Thyroid gland (tissue), 4 donors: ENCODE measurements around the gene KCP. TPM values are rescaled to one million over a fixed set of nuclear protein-coding genes. Genes with fewer than 3 reads are reported as not detected.

Source experiments
- DNase-seq, 2 donors: peaks; one replicate each; pipeline ENCODE4 v3.0.0-alpha.2; 2019
- H3K27ac ChIP-seq, 3 donors: fragments of 200-600 bp; sonication (generic); 1 replicate in 2 of 3; 2 replicates in 1 of 3; pipeline ENCODE4 v1.5.1; 2016 to 2019; ENCODE audit warnings: mild to moderate bottlenecking in 1 of 3, moderate library complexity in 1 of 3
- H3K27me3 ChIP-seq: fragments of 200-600 bp; sonication (generic); one replicate; pipeline ENCODE4 v1.5.1; 2019
- H3K36me3 ChIP-seq, 2 donors: fragments of 200-600 bp; sonication (generic); one replicate each; pipeline ENCODE4 v1.5.1; 2016 to 2019
- H3K4me1 ChIP-seq, 2 donors: fragments of 200-600 bp; sonication (generic); one replicate each; pipeline ENCODE4 v1.5.1; 2017 to 2019
- H3K4me3 ChIP-seq, 3 donors: fragments of 200-600 bp; sonication (generic); replicated peaks in 1 of 3; 1 replicate in 2 of 3; 2 replicates in 1 of 3; pipeline ENCODE4 v1.5.1; 2016; ENCODE audit warnings: mild to moderate bottlenecking in 1 of 3
- H3K9me3 ChIP-seq: fragments of 200-600 bp; sonication (generic); one replicate; pipeline ENCODE4 v1.5.1; 2017
- CTCF ChIP-seq, 6 experiments: fragments of 200-600 bp in 3 of 6; fragments of 450-650 bp in 3 of 6; sonication (generic) in 3 of 6; IDR thresholded peaks; one replicate each; pipeline ENCODE4 v1.5.1; 2016 to 2019; ENCODE audit warnings: antibody characterized with exemption in 6 of 6, mild to moderate bottlenecking in 2 of 6, inconsistent platforms in 1 of 6, moderate library complexity in 1 of 6
- POLR2A ChIP-seq, 2 donors: fragments of 450-650 bp; IDR thresholded peaks; one replicate each; pipeline ENCODE4 v1.6.1; 2017; ENCODE audit warnings: antibody characterized with exemption in 2 of 2, mild to moderate bottlenecking in 2 of 2, moderate library complexity in 1 of 2
- WGBS, 2 donors: methylation state at CpG; one replicate each; pipeline ENCODE4 v1.1.5; 2017; 5-methylcytosine and 5-hydroxymethylcytosine counted together
- intact Hi-C: fragments of 100-400 bp; cut with DNase I; formaldehyde crosslinking; loops from one replicate; pipeline ENCODE4 v1.15.1; 2023
- total RNA-seq, 4 donors: library from RNA; depleted of rRNA; stranded (reverse); fragments of >200 nt; gene quantifications; one replicate each; pipeline ENCODE4 v1.2.3, GENCODE V29; 2016

Gene KCP
- total RNA-seq, 4 donors from 2014 or later: 0.27 to 0.93 (median 0.61) TPM

GRCh38 chr7:128836729-128837348 lies 73.7 kb downstream of the KCP start:
- no peaks in the 10 kb centered on the region for H3K27me3 ChIP-seq
- 90 to 91% methylated on average over 9 to 14 of the region's 14 CpGs for WGBS, 2 donors
- H3K9me3 ChIP-seq: no peaks in the 10 kb centered on the region
- no peak overlapping the region for H3K4me3 ChIP-seq
- peaks cover 0 to 15% of the 10 kb centered on the region in 2 donors for H3K4me1 ChIP-seq
- intact Hi-C loops: no loop called here
- H3K27ac ChIP-seq: no peak overlapping the region
- no peak for DNase-seq
- no peak for TF ChIP-seq POLR2A (IDR thresholded peaks at IDR 0.05)
- no peak for TF ChIP-seq CTCF (IDR thresholded peaks at IDR 0.05)
- no peaks in the 10 kb centered on the region for H3K36me3 ChIP-seq

- WGBS, 2 donors: 65 to 79% methylated on average over 5 to 13 of the region's 14 CpGs
- DNase-seq: no peak
- Histone ChIP-seq H3K27ac (no peak overlapping the region), H3K4me3 (no peak overlapping the region), H3K36me3 (no peaks in the 10 kb centered on the region), H3K4me1 (peaks cover 0 to 23% of the 10 kb centered on the region in 2 donors), H3K27me3 (no peaks in the 10 kb centered on the region), H3K9me3 (no peaks in the 10 kb centered on the region)
- intact Hi-C loops: no loop called here
- TF ChIP-seq POLR2A (IDR thresholded peaks at IDR 0.05) (no peak), CTCF (IDR thresholded peaks at IDR 0.05) (no peak)
Measured at GRCh38 chr7:128835790-128836641, 74.5 kb downstream of the KCP start.

- no peak for DNase-seq
- H3K9me3 ChIP-seq: no peaks in the 10 kb centered on the region
- 88 to 100% methylated on average over 1 to 13 of the region's 16 CpGs for WGBS, 2 donors
- no peak overlapping the region for H3K27ac ChIP-seq
- H3K4me3 ChIP-seq: no peak overlapping the region
- intact Hi-C loops: no loop called here
- no peaks in the 10 kb centered on the region for H3K27me3 ChIP-seq
- no peak for TF ChIP-seq POLR2A (IDR thresholded peaks at IDR 0.05)
- TF ChIP-seq CTCF (IDR thresholded peaks at IDR 0.05): no peak
- peaks cover 0 to 30% of the 10 kb centered on the region in 2 donors for H3K4me1 ChIP-seq
- no peaks in the 10 kb centered on the region for H3K36me3 ChIP-seq
Measured at GRCh38 chr7:128835231-128835751, 75.2 kb downstream of the KCP start.

GRCh38 chr7:128833946-128834325 lies 76.6 kb downstream of the KCP start:
- no peak for TF ChIP-seq CTCF (IDR thresholded peaks at IDR 0.05)
- no peak for TF ChIP-seq POLR2A (IDR thresholded peaks at IDR 0.05)
- Histone ChIP-seq H3K4me3 (no peak overlapping the region), H3K36me3 (no peaks in the 10 kb centered on the region), H3K4me1 (peaks cover 0 to 37% of the 10 kb centered on the region in 2 donors), H3K27ac (no peak overlapping the region), H3K27me3 (no peaks in the 10 kb centered on the region), H3K9me3 (no peaks in the 10 kb centered on the region)
- DNase-seq: no peak
- 26 to 42% methylated on average over 2 to 4 of the region's 4 CpGs for WGBS, 2 donors
- intact Hi-C loops: no loop called here
